ENCODE measurements around the gene ZNF516. TPM values are rescaled to one million over a fixed set of nuclear protein-coding genes. Genes with fewer than 3 reads are reported as not detected.

The ZNF516 gene
- total RNA-seq, 1 donor: 27.7 TPM

- Histone ChIP-seq H3K27me3 (ENCODE audit: insufficient read depth, low read length) (no peaks in the 10 kb centered on the region), H3K4me3 (ENCODE audit: low read length) (no peak overlapping the region), H3K4me1 (ENCODE audit: insufficient read depth, low read length) (peaks cover 49% of the 10 kb centered on the region), H3K9me3 (ENCODE audit: low read depth, low read length) (no peaks in the 10 kb centered on the region)
Measured at GRCh38 chr18:76392349-76392748, 102.7 kb downstream of the ZNF516 start.

DNA sequence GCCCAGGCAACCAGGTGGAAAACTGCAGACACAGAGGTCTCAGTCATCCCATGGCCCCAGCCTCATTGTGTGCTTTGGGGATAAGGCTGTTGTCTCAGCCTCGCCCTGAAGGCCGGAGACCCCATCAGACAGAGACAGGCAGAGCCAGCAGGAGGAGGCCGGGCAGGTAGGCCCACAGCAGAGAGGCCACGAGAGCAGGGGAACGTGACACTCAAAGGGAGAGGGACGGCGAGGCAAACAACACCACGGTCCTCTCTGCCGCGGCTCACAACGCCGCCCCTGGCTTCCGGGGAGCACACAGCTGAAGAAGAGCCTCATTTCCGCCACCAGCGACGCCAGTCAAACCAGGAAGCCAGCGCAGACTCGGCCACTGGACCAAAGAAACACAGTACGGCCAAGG lies 103.3 kb downstream of the ZNF516 start:
- H3K9me3 ChIP-seq (ENCODE audit: low read depth, low read length): no peaks in the 10 kb centered on the region
- H3K4me3 ChIP-seq (ENCODE audit: low read length): no peak overlapping the region
- H3K27me3 ChIP-seq (ENCODE audit: insufficient read depth, low read length): no peaks in the 10 kb centered on the region
- peaks cover 55% of the 10 kb centered on the region for H3K4me1 ChIP-seq (ENCODE audit: insufficient read depth, low read length)

DNA sequence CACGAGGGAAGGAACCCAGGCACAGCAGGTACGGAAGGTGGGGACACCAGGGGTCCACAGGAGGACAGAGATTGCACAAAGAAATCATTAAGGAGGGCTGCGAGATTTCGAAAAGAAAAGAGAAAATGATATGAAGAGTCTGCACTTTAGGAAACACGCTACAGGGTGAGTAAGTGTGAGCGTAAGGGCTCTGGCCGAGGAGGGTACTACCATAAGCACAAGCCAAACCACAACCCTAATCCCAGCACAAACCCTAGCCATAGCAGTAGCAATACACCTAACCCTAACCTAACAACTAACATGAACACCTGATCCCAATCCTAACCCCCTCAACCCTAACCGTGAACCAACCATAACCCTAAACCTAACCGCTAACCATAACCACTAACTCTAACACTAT lies 104.0 kb downstream of the ZNF516 start:
- Histone ChIP-seq H3K4me1 (ENCODE audit: insufficient read depth, low read length) (peaks cover 62% of the 10 kb centered on the region), H3K4me3 (ENCODE audit: low read length) (no peak overlapping the region)

GRCh38 chr18:76390452-76391035 lies 104.5 kb downstream of the ZNF516 start:
- no peaks in the 10 kb centered on the region for H3K27me3 ChIP-seq (ENCODE audit: insufficient read depth, low read length)
- peaks cover 65% of the 10 kb centered on the region for H3K4me1 ChIP-seq (ENCODE audit: insufficient read depth, low read length)
- H3K9me3 ChIP-seq (ENCODE audit: low read depth, low read length): no peaks in the 10 kb centered on the region

More for the DNA sequence above, 104.0 kb downstream of the ZNF516 start:
- no peaks in the 10 kb centered on the region for H3K27me3 ChIP-seq (ENCODE audit: insufficient read depth, low read length)
- H3K9me3 ChIP-seq (ENCODE audit: low read depth, low read length): no peaks in the 10 kb centered on the region

GRCh38 chr18:76389716-76390115 lies 105.3 kb downstream of the ZNF516 start:
- Histone ChIP-seq H3K27me3 (ENCODE audit: insufficient read depth, low read length) (no peaks in the 10 kb centered on the region), H3K9me3 (ENCODE audit: low read depth, low read length) (no peaks in the 10 kb centered on the region), H3K4me1 (ENCODE audit: insufficient read depth, low read length) (peaks cover 57% of the 10 kb centered on the region), H3K4me3 (ENCODE audit: low read length) (no peak overlapping the region)

More at GRCh38 chr18:76390452-76391035, 104.5 kb downstream of the ZNF516 start:
- no peak overlapping the region for H3K4me3 ChIP-seq (ENCODE audit: low read length)

GRCh38 chr18:76388891-76389423 lies 106.1 kb downstream of the ZNF516 start:
- H3K4me1 ChIP-seq (ENCODE audit: insufficient read depth, low read length): peaks cover 57% of the 10 kb centered on the region

DNA sequence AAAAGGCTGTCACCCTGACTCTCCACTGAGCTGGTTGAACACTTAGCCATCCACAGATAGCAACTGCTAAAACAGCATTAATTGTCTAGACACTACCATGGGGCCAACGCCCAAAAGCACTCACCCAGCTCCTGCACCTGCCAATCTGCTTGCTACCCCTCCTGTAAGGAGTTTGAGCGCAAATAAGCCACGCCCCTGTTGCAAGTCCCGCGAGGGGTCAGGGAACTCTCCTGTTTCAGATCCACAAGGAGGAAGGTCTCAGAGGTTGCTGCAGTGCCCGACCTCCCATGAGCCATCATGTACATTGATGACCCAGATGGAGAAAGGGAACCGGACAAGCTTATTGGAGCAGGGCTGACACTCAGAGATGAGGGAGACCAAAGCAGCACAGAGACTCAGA lies 106.8 kb downstream of the ZNF516 start:
- H3K4me1 ChIP-seq (ENCODE audit: insufficient read depth, low read length): peaks cover 57% of the 10 kb centered on the region
- H3K4me3 ChIP-seq (ENCODE audit: low read length): no peak overlapping the region
- H3K27me3 ChIP-seq (ENCODE audit: insufficient read depth, low read length): no peaks in the 10 kb centered on the region
- H3K9me3 ChIP-seq (ENCODE audit: low read depth, low read length): no peaks in the 10 kb centered on the region

More at GRCh38 chr18:76388891-76389423, 106.1 kb downstream of the ZNF516 start:
- H3K4me3 ChIP-seq (ENCODE audit: low read length): no peak overlapping the region
- H3K27me3 ChIP-seq (ENCODE audit: insufficient read depth, low read length): no peaks in the 10 kb centered on the region
- no peaks in the 10 kb centered on the region for H3K9me3 ChIP-seq (ENCODE audit: low read depth, low read length)

DNA sequence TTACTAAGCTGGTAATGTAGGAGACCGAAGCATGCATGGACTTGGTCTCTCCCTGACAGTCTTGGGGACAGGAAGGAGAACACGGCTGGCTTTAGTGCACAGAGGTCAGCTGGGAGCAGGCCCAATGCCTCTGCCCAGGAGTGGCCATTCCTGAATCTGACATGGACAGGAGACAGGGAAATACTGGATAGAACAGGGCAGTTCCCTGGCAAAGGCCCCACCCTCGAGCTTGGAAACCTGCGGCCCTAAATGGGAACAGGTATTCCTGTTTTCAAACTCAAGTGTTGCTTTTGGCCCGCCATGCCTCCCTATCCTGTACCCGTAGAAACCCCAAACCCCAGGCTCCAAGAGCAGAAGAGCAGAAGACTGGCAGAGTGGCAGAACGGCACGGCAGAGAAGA lies 107.4 kb downstream of the ZNF516 start:
- Histone ChIP-seq H3K9me3 (ENCODE audit: low read depth, low read length) (no peaks in the 10 kb centered on the region), H3K4me1 (ENCODE audit: insufficient read depth, low read length) (peaks cover 57% of the 10 kb centered on the region), H3K27me3 (ENCODE audit: insufficient read depth, low read length) (no peaks in the 10 kb centered on the region), H3K4me3 (ENCODE audit: low read length) (no peak overlapping the region)

DNA sequence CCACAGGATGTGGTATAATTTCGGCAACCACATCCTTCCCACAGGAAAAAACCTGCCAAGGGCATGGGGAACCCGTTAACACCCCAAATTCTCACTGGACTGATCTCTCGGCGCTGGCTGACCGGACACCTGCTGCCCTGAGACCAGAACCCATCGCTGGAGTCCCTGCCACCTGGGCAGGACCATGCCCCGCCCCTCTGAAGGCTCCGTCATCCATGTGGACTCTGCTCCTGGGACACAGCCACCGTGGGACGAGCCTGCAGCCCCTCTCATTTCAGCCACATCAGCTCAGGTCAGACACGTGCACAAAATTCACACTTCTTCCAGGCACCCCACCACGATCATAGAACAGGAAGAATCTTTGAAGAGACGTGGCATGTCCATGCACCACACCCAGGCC lies 108.2 kb downstream of the ZNF516 start:
- H3K4me3 ChIP-seq (ENCODE audit: low read length): no peak overlapping the region
- peaks cover 56% of the 10 kb centered on the region for H3K4me1 ChIP-seq (ENCODE audit: insufficient read depth, low read length)
- no peaks in the 10 kb centered on the region for H3K9me3 ChIP-seq (ENCODE audit: low read depth, low read length)
- no peaks in the 10 kb centered on the region for H3K27me3 ChIP-seq (ENCODE audit: insufficient read depth, low read length)

DNA sequence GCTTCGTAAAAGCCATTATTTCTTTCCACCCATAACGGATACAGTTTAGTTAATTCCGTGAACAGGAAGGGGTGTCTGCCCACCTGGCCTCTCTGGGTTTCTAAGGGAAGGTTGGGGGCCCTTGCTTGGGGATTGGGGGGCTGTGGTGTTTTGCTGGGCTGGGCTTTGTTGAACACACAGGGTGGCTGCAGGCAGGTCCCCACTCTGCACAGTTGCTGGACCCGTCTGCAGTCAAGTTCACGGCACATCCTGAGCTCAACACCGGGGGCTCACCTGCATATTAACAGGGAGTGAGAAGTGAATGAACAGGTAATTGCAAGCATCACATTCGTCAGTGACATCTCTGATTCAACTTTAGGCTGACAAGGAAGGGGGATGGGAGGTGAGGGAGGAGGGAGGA lies 109.0 kb downstream of the ZNF516 start:
- peaks cover 48% of the 10 kb centered on the region for H3K4me1 ChIP-seq (ENCODE audit: insufficient read depth, low read length)
- H3K9me3 ChIP-seq (ENCODE audit: low read depth, low read length): no peaks in the 10 kb centered on the region
- no peak overlapping the region for H3K4me3 ChIP-seq (ENCODE audit: low read length)
- H3K27me3 ChIP-seq (ENCODE audit: insufficient read depth, low read length): no peaks in the 10 kb centered on the region

DNA sequence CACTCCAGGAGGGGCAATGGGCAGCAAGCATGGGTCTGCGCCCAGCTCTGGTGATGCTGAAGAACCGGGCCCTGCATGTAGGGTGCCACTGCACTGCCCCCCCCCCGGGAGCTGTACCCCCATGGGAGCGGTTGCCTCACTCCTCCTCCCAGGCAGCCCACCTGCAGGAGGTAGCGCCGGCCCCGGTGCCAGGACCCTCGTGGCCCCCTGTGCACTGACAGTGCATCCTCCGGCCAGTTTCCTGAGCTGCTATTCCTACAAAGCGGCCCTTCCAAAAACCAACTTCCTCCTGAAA lies 109.4 kb downstream of the ZNF516 start:
- Histone ChIP-seq H3K27me3 (ENCODE audit: insufficient read depth, low read length) (no peaks in the 10 kb centered on the region), H3K4me3 (ENCODE audit: low read length) (no peak overlapping the region), H3K4me1 (ENCODE audit: insufficient read depth, low read length) (peaks cover 44% of the 10 kb centered on the region), H3K9me3 (ENCODE audit: low read depth, low read length) (no peaks in the 10 kb centered on the region)

DNA sequence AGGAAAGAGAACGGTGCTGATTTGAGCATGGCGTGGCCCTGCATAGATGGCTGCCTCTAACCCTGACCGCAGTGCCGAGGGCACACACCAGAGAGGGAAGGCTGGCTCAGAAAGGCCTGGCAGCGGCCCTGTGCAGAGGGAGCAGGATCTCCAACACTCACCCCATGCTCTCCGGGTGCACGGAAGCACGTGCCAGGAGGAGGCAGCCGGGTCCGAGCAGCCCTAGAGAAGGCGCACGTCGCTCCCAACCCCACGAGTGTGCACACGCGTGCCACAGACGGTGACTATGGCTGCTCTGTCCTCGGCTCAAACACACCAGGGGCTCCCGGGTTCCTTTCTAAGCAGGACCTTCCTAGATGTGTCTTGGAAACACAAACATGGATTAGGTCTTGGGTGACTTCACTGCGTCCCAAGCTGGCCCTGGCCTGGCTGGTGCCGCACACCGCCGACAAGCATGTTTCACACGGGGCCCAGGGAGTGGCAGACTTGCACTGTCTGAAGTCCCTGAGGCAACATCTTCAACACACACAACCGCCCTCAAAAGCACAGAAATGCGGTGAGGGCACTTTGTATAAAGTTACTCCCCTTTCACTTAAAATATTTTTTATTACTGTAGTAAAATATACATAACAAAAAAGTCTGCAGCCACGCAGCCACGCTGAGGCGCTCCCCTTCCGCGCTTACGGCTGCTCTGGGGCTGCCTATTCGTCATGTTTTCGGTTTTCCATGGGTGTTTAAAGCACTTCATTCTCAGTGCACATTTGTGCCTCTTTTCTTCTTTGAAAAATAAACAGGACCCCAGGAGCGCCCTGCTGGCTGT lies 110.0 kb downstream of the ZNF516 start:
- Histone ChIP-seq H3K27me3 (ENCODE audit: insufficient read depth, low read length) (no peaks in the 10 kb centered on the region), H3K9me3 (ENCODE audit: low read depth, low read length) (no peaks in the 10 kb centered on the region), H3K4me3 (ENCODE audit: low read length) (no peak overlapping the region), H3K4me1 (ENCODE audit: insufficient read depth, low read length) (peaks cover 38% of the 10 kb centered on the region)

DNA sequence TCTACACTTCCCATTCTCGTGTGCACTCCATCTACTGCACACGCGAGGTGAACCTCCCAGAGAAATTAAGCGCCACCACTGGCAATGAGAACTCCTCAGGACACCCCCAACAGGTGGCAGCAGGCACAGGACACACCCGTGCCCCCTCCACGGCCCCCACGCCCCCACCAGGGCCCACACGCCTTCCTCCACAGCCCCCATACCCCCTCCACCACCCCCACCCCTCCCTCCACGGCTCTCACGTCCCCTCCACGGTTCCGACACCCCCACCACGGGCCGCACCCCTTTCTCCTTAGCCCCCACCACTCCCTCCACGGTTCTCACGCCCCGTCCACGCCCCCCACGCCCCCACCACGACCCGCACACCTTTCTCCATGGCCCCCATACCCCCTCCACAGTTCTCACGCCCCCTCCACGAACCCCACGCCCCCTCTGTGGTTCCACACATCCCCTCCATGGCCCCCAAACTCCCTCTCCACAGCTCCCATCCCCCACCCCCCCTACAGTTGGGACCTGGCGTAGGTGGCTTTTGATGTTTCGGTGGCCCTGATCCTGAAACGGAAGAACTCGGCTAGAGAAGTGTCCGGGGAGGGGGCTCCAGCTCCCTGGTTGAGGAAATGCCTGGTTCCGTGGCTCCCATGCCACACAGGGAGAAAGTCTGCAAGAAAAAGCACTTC lies 110.8 kb downstream of the ZNF516 start:
- Histone ChIP-seq H3K27me3 (ENCODE audit: insufficient read depth, low read length) (no peaks in the 10 kb centered on the region), H3K9me3 (ENCODE audit: low read depth, low read length) (no peaks in the 10 kb centered on the region), H3K4me1 (ENCODE audit: insufficient read depth, low read length) (peaks cover 31% of the 10 kb centered on the region)

GRCh38 chr18:76383636-76384035 lies 111.4 kb downstream of the ZNF516 start:
- H3K4me3 ChIP-seq (ENCODE audit: low read length): no peak overlapping the region
- no peaks in the 10 kb centered on the region for H3K27me3 ChIP-seq (ENCODE audit: insufficient read depth, low read length)
- H3K4me1 ChIP-seq (ENCODE audit: insufficient read depth, low read length): peaks cover 25% of the 10 kb centered on the region
- no peaks in the 10 kb centered on the region for H3K9me3 ChIP-seq (ENCODE audit: low read depth, low read length)

More for the DNA sequence above, 110.8 kb downstream of the ZNF516 start:
- no peak overlapping the region for H3K4me3 ChIP-seq (ENCODE audit: low read length)

GRCh38 chr18:76382275-76382674 lies 112.8 kb downstream of the ZNF516 start:
- no peak overlapping the region for H3K4me3 ChIP-seq (ENCODE audit: low read length)
- H3K4me1 ChIP-seq (ENCODE audit: insufficient read depth, low read length): peaks cover 16% of the 10 kb centered on the region
- H3K9me3 ChIP-seq (ENCODE audit: low read depth, low read length): no peaks in the 10 kb centered on the region
- H3K27me3 ChIP-seq (ENCODE audit: insufficient read depth, low read length): no peaks in the 10 kb centered on the region

Measured in mononuclear cell (primary cell).